GM12878 (cell line): Measurements from ENCODE around the gene LIX1L. TPM values are rescaled to one million over a fixed set of nuclear protein-coding genes. Genes with fewer than 3 reads are reported as not detected.

Source experiments
- ATAC-seq: fragments of 200-7000 bp; cut with Tn5 transposase; 3 replicates; pipeline ENCODE4 v1.9.1; 2020; ENCODE audit warnings: mild to moderate bottlenecking, moderate library complexity
- BruUV-seq: library from RNA; stranded (reverse); fragments of 400-500 nt; replicated peaks from 2 replicates; lab custom pipeline; 2021; lab: Mats Ljungman, UMichigan
- CTCF ChIA-PET: fragments of 300-600 bp; sonication (Branson Sonifier 250); formaldehyde crosslinking; extraction: SDS; loops from one replicate; lab custom pipeline; 2021; ENCODE audit warnings: inconsistent platforms; lab: Yijun Ruan, JAX
- POLR2A ChIA-PET: fragments of 350-600 bp; formaldehyde crosslinking; extraction: SDS; loops from one replicate; lab custom pipeline; 2021; ENCODE audit warnings: inconsistent platforms; lab: Charles Lee
- RAD21 ChIA-PET: fragments of 300-600 bp; sonication (Branson Sonifier 250); formaldehyde crosslinking; loops from one replicate; lab custom pipeline; 2023; ENCODE audit warnings: antibody characterized with exemption; ENCODE audit not compliant: unreplicated experiment; lab: Charles Lee
- SMC1A ChIA-PET: fragments of 300-600 bp; sonication (Branson Sonifier 250); formaldehyde crosslinking; loops from one replicate; lab custom pipeline; 2023; ENCODE audit not compliant: unreplicated experiment, uncharacterized antibody; lab: Charles Lee
- DNase-seq: peaks from one replicate; pipeline ENCODE4 v3.0.0-alpha.2; 2011; ENCODE audit warnings: low read depth, low spot score
- FAIRE-seq: peaks from 3 replicates; lab custom pipeline; 2011; peaks lifted over from hg19 to GRCh38; lab: Jason Lieb, UNC
- H2AFZ ChIP-seq: 2 replicates; pipeline ENCODE4 v1.6.0; 2011; ENCODE audit warnings: low read depth, low read length, control low read depth; ENCODE audit not compliant: control insufficient read depth
- H3K27ac ChIP-seq: 2 replicates; pipeline ENCODE4 v1.5.1; 2011; ENCODE audit warnings: control low read depth; ENCODE audit not compliant: control insufficient read depth, insufficient read depth
- H3K27me3 ChIP-seq, 2 experiments: replicated peaks in 1 of 2; 2 replicates each; pipeline versions ENCODE4 v1.6.0 to v1.6.1; 2011; ENCODE audit warnings: low read length in 1 of 2; ENCODE audit not compliant: control insufficient read depth in 2 of 2, insufficient read depth in 2 of 2
- H3K36me3 ChIP-seq, 2 experiments: 2 replicates each; pipeline ENCODE4 v1.5.1; 2011; ENCODE audit warnings: low read length in 1 of 2; ENCODE audit not compliant: control insufficient read depth in 2 of 2, insufficient read depth in 2 of 2
- H3K4me1 ChIP-seq: 2 replicates; pipeline ENCODE4 v1.6.1; 2011; ENCODE audit warnings: mild to moderate bottlenecking, low read length, moderate library complexity, mixed read lengths; ENCODE audit not compliant: control insufficient read depth, insufficient read depth
- H3K4me2 ChIP-seq: 2 replicates; pipeline ENCODE4 v1.6.0; 2011; ENCODE audit warnings: control low read depth; ENCODE audit not compliant: control insufficient read depth, insufficient read depth
- H3K4me3 ChIP-seq: fragments of 200-600 bp; sonication (generic); 2 replicates; pipeline ENCODE4 v1.5.1; 2016
- H3K79me2 ChIP-seq: 2 replicates; pipeline ENCODE4 v1.6.0; 2011; ENCODE audit warnings: low read length; ENCODE audit not compliant: control insufficient read depth, insufficient read depth
- H3K9ac ChIP-seq: 2 replicates; pipeline ENCODE4 v1.8.0; 2011; ENCODE audit warnings: low read length, control low read depth, mixed read lengths; ENCODE audit not compliant: control insufficient read depth, insufficient read depth
- H3K9me3 ChIP-seq: replicated peaks from 3 replicates; pipeline ENCODE4 v1.5.1; 2011; ENCODE audit warnings: mild to moderate bottlenecking, low read length; ENCODE audit not compliant: control insufficient read depth, insufficient read depth
- H4K20me1 ChIP-seq: 2 replicates; pipeline ENCODE4 v1.6.0; 2011; ENCODE audit not compliant: control insufficient read depth, insufficient read depth
- BMI1 ChIP-seq: fragments of 450-650 bp; IDR thresholded peaks from 2 replicates; pipeline ENCODE4 v1.6.1; 2016; ENCODE audit warnings: mild to moderate bottlenecking, moderate library complexity, borderline replicate concordance
- CEBPB ChIP-seq, 2 experiments: fragments of 150-350 bp in 1 of 2; IDR thresholded peaks; 2 replicates each; pipeline ENCODE4 v1.6.1; 2012 to 2014; ENCODE audit warnings: low read depth in 2 of 2, low read length in 2 of 2, borderline replicate concordance in 1 of 2, inconsistent platforms in 1 of 2
- CREM ChIP-seq: IDR thresholded peaks from 2 replicates; pipeline ENCODE4 v1.6.1; 2014; ENCODE audit warnings: antibody characterized with exemption, low read depth
- EP300 ChIP-seq, 2 experiments: fragments of 150-350 bp in 1 of 2; IDR thresholded peaks; 2 replicates each; pipeline ENCODE4 v1.6.1; 2011 to 2012; ENCODE audit warnings: low read depth in 2 of 2, low read length in 2 of 2, borderline replicate concordance in 1 of 2, improper control_type of control experiment in 1 of 2, inconsistent platforms in 1 of 2; ENCODE audit not compliant: control insufficient read depth in 1 of 2
- HCFC1 ChIP-seq: fragments of 150-350 bp; IDR thresholded peaks from 2 replicates; pipeline ENCODE4 v1.6.1; 2014; ENCODE audit warnings: low read length
- HSF1 ChIP-seq: fragments of 150-350 bp; IDR thresholded peaks from 2 replicates; pipeline ENCODE4 v1.6.1; 2014; ENCODE audit warnings: mild to moderate bottlenecking, low read depth, low read length
- NFYB ChIP-seq: IDR thresholded peaks from 2 replicates; pipeline ENCODE4 v1.6.1; 2011; ENCODE audit warnings: low read depth, mild to moderate bottlenecking, low read length, improper control_type of control experiment, moderate library complexity; ENCODE audit not compliant: insufficient read depth
- NR2C2 ChIP-seq: IDR thresholded peaks from 2 replicates; pipeline ENCODE4 v1.6.1; 2011; ENCODE audit warnings: borderline replicate concordance, low read depth; ENCODE audit not compliant: control insufficient read depth, insufficient read length
- PRDM15 ChIP-seq: fragments of 450-650 bp; formaldehyde crosslinking; IDR thresholded peaks from 2 replicates; pipeline ENCODE4 v1.4.0; 2020; ENCODE audit warnings: mild to moderate bottlenecking, moderate library complexity
- RCOR1 ChIP-seq: conservative IDR thresholded peaks from 2 replicates; pipeline ENCODE4 v1.6.1; 2012; ENCODE audit warnings: low read depth, low read length, improper control_type of control experiment
- TCF3 ChIP-seq: IDR thresholded peaks from 2 replicates; pipeline ENCODE4 v1.6.1; 2012; ENCODE audit warnings: low read depth, mild to moderate bottlenecking, low read length, borderline replicate concordance; ENCODE audit not compliant: insufficient read depth
- ZNF592 ChIP-seq: fragments of 450-650 bp; IDR thresholded peaks from 2 replicates; pipeline ENCODE4 v1.6.1; 2017; ENCODE audit warnings: mild to moderate bottlenecking, moderate library complexity
- WGBS: methylation state at CpG from one replicate; pipeline ENCODE4 v1.1.6; 2016; ENCODE audit warnings: low lambda C conversion rate; ENCODE audit not compliant: insufficient replicate concordance, insufficient coverage; ENCODE audit errors: missing lambda C conversion rate; 5-methylcytosine and 5-hydroxymethylcytosine counted together
- in situ Hi-C: fragments of 300-500 bp; cut with MboI; formaldehyde crosslinking; loops from 9 replicates; pipeline ENCODE4 v1.14.3; 2018; ENCODE audit warnings: mixed read lengths
- intact Hi-C: fragments of 100-400 bp; cut with micrococcal nuclease; formaldehyde crosslinking; loops from one replicate; pipeline ENCODE4 v1.14.2; 2022; ENCODE audit not compliant: unreplicated experiment
- polyA plus RNA-seq, 11 experiments: library from polyadenylated mRNA; depleted of rRNA in 4 of 11; unstranded in 6 of 11; stranded (reverse) in 5 of 11; fragments of >200 nt; fragmentation: Nextera tagmentation in 4 of 11; fragmentation: Illumina TruSeq in 1 of 11; extraction: Ambion mirVana in 4 of 11; extraction: Trizol in 1 of 11; gene quantifications; 1 replicate in 1 of 11; 2 replicates in 10 of 11; pipeline versions ENCODE4 v1.2.1 to v1.2.3, GENCODE V29; 2011 to 2016; ENCODE audit warnings: inconsistent platforms in 2 of 11, missing spikeins in 2 of 11, low read depth in 1 of 11
- total RNA-seq, 4 experiments: library from RNA; depleted of rRNA in 3 of 4; stranded (reverse); fragments of >200 nt in 3 of 4; fragmentation: Illumina TruSeq in 1 of 4; extraction: Trizol in 1 of 4; gene quantifications; 2 replicates each; pipeline versions ENCODE4 v1.2.1 to v1.2.3, GENCODE V29; 2013 to 2021

LIX1L gene
- total and polyA plus RNA-seq, 10 of the 15 experiments (the other 5 are each of a cell fraction or from before 2014, with no cell fraction given) = 5.5 to 48.2 (median 15.3) TPM

GRCh38 chr1:145983960-145984830, 26.4 kb upstream of the LIX1L start:
- ChIA-PET SMC1A (interaction anchor here (0.8 to 10.9 kb wide), 3 partner anchors 9 to 52 kb away, joined by 4 to 244 read pairs (median 5); partner anchors contain the start of genes ANKRD34A, POLR3GL and TXNIP), CTCF (interaction anchor here (0.8 to 9.4 kb wide), 2 partner anchors 8 to 22 kb away, joined by 3 to 196 read pairs; partner anchors contain the start of gene TXNIP), POLR2A (interaction anchor here (0.6 to 3.9 kb wide), 7 partner anchors 9 to 55 kb away, joined by 3 to 21 read pairs (median 4); partner anchors contain the start of genes ANKRD34A, POLR3GL and TXNIP), RAD21 (interaction anchor here (1.1 to 1.2 kb wide), 2 partner anchors 13 to 51 kb away, joined by 3 read pairs; no protein-coding TSS in a partner anchor)
- in situ Hi-C loops (no loop called here), intact Hi-C loops (no loop called here)
- H3K4me3 ChIP-seq = no peak overlapping the region
- no peaks in the 10 kb centered on the region for H4K20me1 ChIP-seq
- H3K36me3 ChIP-seq = no peaks in the 10 kb centered on the region
- BruUV-seq = no TSS peak
- H3K4me1 ChIP-seq = peaks cover 38% of the 10 kb centered on the region
- no peaks in the 10 kb centered on the region for H3K9me3 ChIP-seq
- no peaks in the 10 kb centered on the region for H3K79me2 ChIP-seq
- DNase-seq (no peak), FAIRE-seq (no peak), ATAC-seq (no peak)
- no peak overlapping the region for H2AFZ ChIP-seq
- H3K27ac ChIP-seq = no peak overlapping the region
- no peak overlapping the region for H3K4me2 ChIP-seq
- 61% methylated on average over 12 of the region's 12 CpGs for WGBS
- no peaks in the 10 kb centered on the region for H3K27me3 ChIP-seq
- no peak overlapping the region for H3K9ac ChIP-seq
- no peak for TF ChIP-seq EP300 (IDR thresholded peaks at IDR 0.05; ENCODE audit: borderline replicate concordance in 1 of 2, control insufficient read depth in 1 of 2, low read depth in 2 of 2, low read length in 2 of 2)
- no peak for TF ChIP-seq TCF3
- TF ChIP-seq NR2C2 = no peak
- TF ChIP-seq CEBPB (IDR thresholded peaks at IDR 0.05; ENCODE audit: borderline replicate concordance in 1 of 2, low read depth in 2 of 2, low read length in 2 of 2) = no peak
- TF ChIP-seq ZNF592 = no peak
- no peak for TF ChIP-seq PRDM15 (CRISPR knock-in tag)
- TF ChIP-seq BMI1 = no peak
- no peak for TF ChIP-seq RCOR1
- TF ChIP-seq HCFC1 = no peak
- TF ChIP-seq CREM = no peak
- no peak for TF ChIP-seq HSF1
- no peak for TF ChIP-seq NFYB
